ENCODE measurements around the gene DCAF8L2. TPM values are rescaled to one million over a fixed set of nuclear protein-coding genes. Genes with fewer than 3 reads are reported as not detected.
"Not testable (repeated sequence)": the region's sequence is repeated elsewhere in the genome, so short reads cannot be mapped to it uniquely, and the experiment has no call there.

Gene DCAF8L2
- total RNA-seq, 4 donors from 2014 or later, result not detected

DNA sequence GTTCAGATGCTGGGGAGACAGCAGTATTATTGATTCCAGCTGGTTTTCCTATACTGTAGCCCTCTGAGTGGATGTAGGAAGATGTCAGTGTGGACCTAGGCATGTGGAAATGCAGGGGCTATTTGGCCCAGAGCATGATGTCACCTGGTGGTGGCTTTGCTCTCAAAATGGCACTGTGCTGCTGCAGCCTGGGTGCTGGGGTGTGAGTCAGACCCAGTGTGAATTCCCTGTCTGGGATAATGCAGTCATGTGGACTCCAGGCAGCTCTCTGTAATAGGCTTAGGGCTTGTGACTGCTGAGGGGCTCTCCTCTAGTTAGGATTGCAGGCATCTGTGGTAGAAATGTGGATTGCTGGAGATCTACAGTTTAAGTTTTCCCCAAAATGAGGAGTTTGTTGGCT lies 70.7 kb downstream of the DCAF8L2 start:
- TF ChIP-seq, protein P1, sequence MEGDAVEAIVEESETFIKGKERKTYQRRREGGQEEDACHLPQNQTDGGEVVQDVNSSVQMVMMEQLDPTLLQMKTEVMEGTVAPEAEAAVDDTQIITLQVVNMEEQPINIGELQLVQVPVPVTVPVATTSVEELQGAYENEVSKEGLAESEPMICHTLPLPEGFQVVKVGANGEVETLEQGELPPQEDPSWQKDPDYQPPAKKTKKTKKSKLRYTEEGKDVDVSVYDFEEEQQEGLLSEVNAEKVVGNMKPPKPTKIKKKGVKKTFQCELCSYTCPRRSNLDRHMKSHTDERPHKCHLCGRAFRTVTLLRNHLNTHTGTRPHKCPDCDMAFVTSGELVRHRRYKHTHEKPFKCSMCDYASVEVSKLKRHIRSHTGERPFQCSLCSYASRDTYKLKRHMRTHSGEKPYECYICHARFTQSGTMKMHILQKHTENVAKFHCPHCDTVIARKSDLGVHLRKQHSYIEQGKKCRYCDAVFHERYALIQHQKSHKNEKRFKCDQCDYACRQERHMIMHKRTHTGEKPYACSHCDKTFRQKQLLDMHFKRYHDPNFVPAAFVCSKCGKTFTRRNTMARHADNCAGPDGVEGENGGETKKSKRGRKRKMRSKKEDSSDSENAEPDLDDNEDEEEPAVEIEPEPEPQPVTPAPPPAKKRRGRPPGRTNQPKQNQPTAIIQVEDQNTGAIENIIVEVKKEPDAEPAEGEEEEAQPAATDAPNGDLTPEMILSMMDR (IDR thresholded peaks at IDR 0.05), result no peak
- DNase-seq (ENCODE audit: low spot score) (no peak), ATAC-seq (ENCODE audit: low FRiP score) (no peak)

DNA sequence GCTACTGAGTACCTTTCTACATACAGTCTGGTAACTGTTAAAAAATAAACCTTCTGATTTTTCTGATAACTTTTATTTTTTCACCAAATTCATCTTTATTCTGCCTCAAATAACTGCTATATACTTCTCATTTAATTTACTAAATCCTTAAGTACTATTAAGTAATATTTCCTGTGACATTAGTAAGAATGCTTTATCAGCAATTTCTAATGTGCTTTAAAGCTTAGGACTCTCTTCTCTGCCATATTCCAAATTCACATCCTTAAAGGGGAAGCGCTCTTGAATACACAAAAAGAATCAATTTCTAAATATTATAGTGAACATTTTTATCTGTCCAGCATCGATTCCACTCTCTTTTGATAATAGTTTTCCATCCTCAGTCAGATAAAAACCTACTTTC lies 81.1 kb downstream of the DCAF8L2 start:
- ATAC-seq (ENCODE audit: low FRiP score) (no peak), DNase-seq (ENCODE audit: low spot score) (no peak)
- TF ChIP-seq, protein P1 (IDR thresholded peaks at IDR 0.05), result no peak

DNA sequence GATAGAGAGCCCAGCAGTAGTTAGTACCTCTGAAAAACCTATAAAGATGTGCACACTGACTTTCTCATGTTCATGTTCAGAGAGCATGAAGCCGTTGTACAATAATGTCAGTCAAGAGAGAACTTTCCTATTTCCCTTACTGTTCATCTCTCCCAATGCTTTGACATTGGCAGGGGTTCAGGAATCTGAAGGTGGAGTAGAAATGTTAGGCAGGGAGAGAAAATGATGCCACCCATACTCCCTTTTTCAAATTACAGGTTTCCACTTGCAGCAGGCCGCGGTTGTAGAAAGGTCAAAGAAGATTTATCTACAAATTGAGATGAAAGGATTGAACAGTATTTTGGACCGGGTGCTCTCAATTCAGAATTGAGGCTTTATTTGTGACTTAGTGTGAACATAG lies 84.3 kb downstream of the DCAF8L2 start:
- TF ChIP-seq, protein P1 (IDR thresholded peaks at IDR 0.05), result no peak
- ATAC-seq (ENCODE audit: low FRiP score), result no peak
- DNase-seq (ENCODE audit: low spot score), result no peak

DNA sequence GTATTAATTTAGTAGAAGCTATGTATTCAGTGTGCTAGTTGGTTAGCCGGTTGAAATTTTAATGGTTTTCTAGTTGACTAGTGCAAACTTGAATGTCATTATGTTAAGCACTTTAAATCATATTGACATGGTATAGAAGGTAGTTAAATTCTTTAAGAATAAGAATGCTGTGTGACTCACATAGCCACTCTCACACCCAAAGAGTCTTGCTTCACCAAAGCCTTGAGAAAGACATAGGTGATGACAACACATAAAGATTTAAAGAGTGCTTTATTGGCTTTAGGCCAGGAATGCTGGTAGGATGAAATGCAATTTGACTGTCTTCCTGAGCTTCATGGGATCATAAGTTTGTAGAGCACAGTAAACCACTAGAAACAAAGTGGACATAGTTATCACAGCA lies 85.3 kb downstream of the DCAF8L2 start:
- TF ChIP-seq, protein P1 (IDR thresholded peaks at IDR 0.05), result no peak
- ATAC-seq (ENCODE audit: low FRiP score) (no peak), DNase-seq (ENCODE audit: low spot score) (no peak)

DNA sequence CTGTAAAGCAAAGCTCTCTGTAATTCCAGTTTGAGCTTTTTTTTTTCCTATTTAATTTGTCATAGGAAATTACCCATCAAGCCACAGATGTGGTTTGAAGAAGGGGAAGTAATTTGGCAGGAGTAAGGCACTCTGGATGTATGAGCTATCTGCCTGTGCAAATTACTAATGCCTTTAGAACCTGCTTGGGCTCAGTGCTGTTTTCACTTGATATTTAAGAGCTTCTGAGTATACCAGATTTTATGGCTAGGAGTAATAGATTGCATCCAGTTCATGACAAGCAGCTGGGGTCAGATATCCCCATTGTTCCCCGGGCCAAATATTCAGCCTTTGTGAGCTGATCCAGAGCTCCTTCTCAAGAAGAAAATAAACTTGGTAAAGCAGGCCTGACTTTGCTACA lies 89.1 kb downstream of the DCAF8L2 start:
- DNase-seq (ENCODE audit: low spot score) (no peak), ATAC-seq (ENCODE audit: low FRiP score) (no peak)
- TF ChIP-seq, protein P1 (IDR thresholded peaks at IDR 0.05), result no peak

DNA sequence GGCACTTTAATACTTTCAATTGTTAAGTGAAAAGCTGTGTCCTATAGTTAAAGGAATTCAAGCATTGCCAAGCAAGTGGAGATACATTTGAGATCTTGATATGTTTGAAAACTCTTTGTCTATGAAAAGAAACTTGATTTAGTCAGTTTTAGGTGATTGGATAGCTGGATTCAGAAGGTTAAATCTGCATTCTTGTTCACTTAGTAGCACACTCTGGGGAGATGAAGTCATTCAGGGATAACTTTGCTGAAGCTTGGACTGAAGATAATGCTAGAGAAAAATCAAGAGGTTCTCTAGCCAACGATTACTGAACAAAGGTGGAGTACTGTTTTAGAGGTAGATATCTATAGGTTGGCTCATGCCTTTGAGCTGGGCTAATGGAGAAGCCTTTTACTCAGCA lies 90.6 kb downstream of the DCAF8L2 start:
- ATAC-seq (ENCODE audit: low FRiP score) (no peak), DNase-seq (ENCODE audit: low spot score) (no peak)
- TF ChIP-seq, protein P1 (IDR thresholded peaks at IDR 0.05), result no peak

DNA sequence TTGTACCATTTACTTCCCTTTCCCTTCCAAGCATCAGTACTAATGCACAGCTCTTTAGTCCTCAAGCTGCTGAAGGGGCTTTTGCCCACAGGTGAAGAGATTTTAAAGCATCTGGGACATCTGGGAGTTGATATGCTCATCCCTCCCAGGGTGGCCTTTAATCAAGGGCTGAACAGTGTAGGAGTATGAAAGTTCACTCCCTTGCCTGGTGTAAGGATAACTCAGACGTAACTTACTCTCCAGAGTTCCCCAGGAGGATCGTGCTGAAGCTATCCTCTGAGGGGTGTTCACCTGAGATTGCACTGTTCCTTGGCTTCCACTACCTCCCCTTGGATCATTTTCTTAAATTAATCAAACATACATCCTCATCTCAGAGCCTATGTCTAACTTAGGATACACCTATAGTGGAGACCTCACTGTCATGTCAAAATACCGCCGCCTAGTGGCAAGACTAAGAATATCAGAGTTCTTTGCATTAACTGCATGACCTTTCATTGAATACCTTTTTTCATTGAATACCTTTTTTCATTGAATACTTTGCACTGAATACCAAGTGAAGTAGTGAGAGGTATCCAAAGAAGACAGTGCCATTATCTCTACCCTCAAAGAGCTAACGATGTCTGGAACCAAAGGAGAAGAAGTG lies 93.5 kb downstream of the DCAF8L2 start:
- DNase-seq (ENCODE audit: low spot score); ATAC-seq (ENCODE audit: low FRiP score): not testable (repeated sequence)
